ENCODE results near the gene CSTF1.

- peak; percentile 44 to 71 (median 69) for TF ChIP-seq CTCF (IDR thresholded peaks at IDR 0.05)
- TF ChIP-seq POLR2A (IDR thresholded peaks at IDR 0.05) = no peak
Measured at GRCh38 chr20:56343861-56344381, 48.5 kb upstream of the CSTF1 start.

All from testis (tissue), 2 donors.